HFFc6 (cell line): ENCODE measurements around the gene GSTO1. TPM values are rescaled to one million over a fixed set of nuclear protein-coding genes. Genes with fewer than 3 reads are reported as not detected.

Source experiments
- DNase-seq: peaks from one replicate; pipeline ENCODE4 v3.0.0-alpha.2; 2018
- H3K27ac Mint-ChIP-seq: 2 replicates; pipeline ENCODE4 v1.8.0; 2020; ENCODE audit warnings: mild to moderate bottlenecking, mixed read lengths
- H3K27me3 Mint-ChIP-seq: 2 replicates; pipeline ENCODE4 v1.8.0; 2021; ENCODE audit warnings: mild to moderate bottlenecking, moderate library complexity, mixed read lengths; ENCODE audit not compliant: insufficient read depth
- H3K36me3 Mint-ChIP-seq: 2 replicates; pipeline ENCODE4 v1.8.0; 2021; ENCODE audit warnings: low read depth, mixed read lengths
- H3K4me1 Mint-ChIP-seq: 2 replicates; pipeline ENCODE4 v1.8.0; 2020; ENCODE audit warnings: low read depth, mixed read lengths
- H3K4me3 Mint-ChIP-seq: 2 replicates; pipeline ENCODE4 v1.8.0; 2020; ENCODE audit warnings: mild to moderate bottlenecking, moderate library complexity, mixed read lengths
- H3K9me3 Mint-ChIP-seq: 2 replicates; pipeline ENCODE4 v1.8.0; 2020; ENCODE audit warnings: mild to moderate bottlenecking, mixed read lengths
- CTCF ChIP-seq: fragments of 200-600 bp; sonication (generic); IDR thresholded peaks from 2 replicates; pipeline ENCODE4 v1.5.0; 2021; ENCODE audit warnings: antibody characterized with exemption, mild to moderate bottlenecking
- total RNA-seq, 6 experiments: library from RNA; stranded (reverse); fragmentation: NEBNext Ultra II Directional; extraction: Animal tissue kit (Norgen Biotek cat#: 25700); gene quantifications; 2 replicates in 1 of 6; 3 replicates in 5 of 6; pipeline ENCODE4 v1.2.3, GENCODE V29; 2021

GSTO1 gene
- total RNA-seq, 6 experiments from 2014 or later, result 213 to 242 (median 224) TPM

- Mint-ChIP-seq H3K9me3 (peaks cover 15% of the 10 kb centered on the region), H3K27me3 (0 out of 2 replicates have a peak, but pooled peaks cover 2% of the 10 kb centered on the region), H3K4me1 (peaks cover 31% of the 10 kb centered on the region), H3K27ac (no peak overlapping the region), H3K4me3 (no peak overlapping the region), H3K36me3 (peaks cover 11% of the 10 kb centered on the region; the same call in 1 of the 2 replicates)
- TF ChIP-seq CTCF, result no peak
- DNase-seq, result no peak
These were observed 3.2 kb upstream of the GSTO1 start for GRCh38 chr10:104251443-104251842.

- Mint-ChIP-seq H3K4me3 (no peak overlapping the region), H3K4me1 (peaks cover 34% of the 10 kb centered on the region), H3K36me3 (peaks cover 7% of the 10 kb centered on the region), H3K27me3 (0 out of 2 replicates have a peak, but pooled peaks cover 2% of the 10 kb centered on the region), H3K27ac (no peak overlapping the region), H3K9me3 (peaks cover 6% of the 10 kb centered on the region)
- no peak for DNase-seq
- no peak for TF ChIP-seq CTCF
These were observed 2.3 kb upstream of the GSTO1 start for GRCh38 chr10:104252368-104252767.

GRCh38 chr10:104253106-104253505, 1.6 kb upstream of the GSTO1 start:
- no peak overlapping the region for H3K4me3 Mint-ChIP-seq
- no peak for TF ChIP-seq CTCF
- H3K4me1 Mint-ChIP-seq, result peaks cover 39% of the 10 kb centered on the region
- H3K27me3 Mint-ChIP-seq, result 0 out of 2 replicates have a peak, but pooled peaks cover 2% of the 10 kb centered on the region
- peak overlapping the region; percentile 22; the same call in 1 of the 2 replicates for H3K27ac Mint-ChIP-seq
- H3K36me3 Mint-ChIP-seq, result peaks cover 8% of the 10 kb centered on the region
- no peak for DNase-seq
- H3K9me3 Mint-ChIP-seq, result peaks cover 3% of the 10 kb centered on the region; the same call in 1 of the 2 replicates

- Mint-ChIP-seq H3K27me3 (0 out of 2 replicates have a peak, but pooled peaks cover 2% of the 10 kb centered on the region), H3K9me3 (peaks cover under 1% of the 10 kb centered on the region; the same call in 1 of the 2 replicates), H3K36me3 (peaks cover 14% of the 10 kb centered on the region), H3K4me3 (peak overlapping the region; percentile 97), H3K4me1 (peaks cover 46% of the 10 kb centered on the region), H3K27ac (peak overlapping the region; percentile 96)
- no peak for DNase-seq
- TF ChIP-seq CTCF, result no peak
These were observed 884 bp upstream of the GSTO1 start for GRCh38 chr10:104253606-104254410.

GRCh38 chr10:104255311-104255981, 754 bp downstream of the GSTO1 start:
- Mint-ChIP-seq H3K27ac (peak overlapping the region; percentile 96), H3K4me3 (peak overlapping the region; percentile 97), H3K4me1 (peaks cover 62% of the 10 kb centered on the region), H3K36me3 (peaks cover 30% of the 10 kb centered on the region), H3K9me3 (no peaks in the 10 kb centered on the region), H3K27me3 (0 out of 2 replicates have a peak, but pooled peaks cover under 1% of the 10 kb centered on the region)
- TF ChIP-seq CTCF, result no peak
- DNase-seq, result peak; percentile 73
